Natural killer cell (primary cell): ENCODE measurements around the gene SYNGR4. TPM values are rescaled to one million over a fixed set of nuclear protein-coding genes. Genes with fewer than 3 reads are reported as not detected.

Source experiments
- ATAC-seq, 3 donors: fragments of 150-1000 bp in 2 of 3; fragments of 200-7000 bp in 1 of 3; cut with Tn5 transposase; 1 replicate in 1 of 3; 2 replicates in 2 of 3; pipeline ENCODE4 v1.10.0; 2021; ENCODE audit warnings: mild to moderate bottlenecking in 2 of 3, moderate library complexity in 2 of 3
- DNase-seq, 2 donors: peaks; one replicate each; pipeline versions ENCODE4 v3.0.0 to v3.0.0-alpha.2; 2013 to 2021; ENCODE audit warnings: mixed read lengths in 1 of 2
- H3K27ac ChIP-seq: one replicate; pipeline ENCODE4 v1.5.1; 2013; ENCODE audit warnings: mild to moderate bottlenecking, low read length
- H3K27me3 ChIP-seq: one replicate; pipeline ENCODE4 v1.6.1; 2013; ENCODE audit warnings: low read length; ENCODE audit not compliant: control insufficient read depth, insufficient read depth
- H3K36me3 ChIP-seq: one replicate; pipeline ENCODE4 v1.6.1; 2013; ENCODE audit warnings: low read length; ENCODE audit not compliant: control insufficient read depth, insufficient read depth
- H3K4me1 ChIP-seq: one replicate; pipeline ENCODE4 v1.6.1; 2013; ENCODE audit warnings: low read length; ENCODE audit not compliant: control insufficient read depth, insufficient read depth
- H3K4me3 ChIP-seq: one replicate; pipeline ENCODE4 v1.5.1; 2013; ENCODE audit warnings: low read length
- H3K9me3 ChIP-seq: one replicate; pipeline ENCODE4 v1.6.1; 2013; ENCODE audit warnings: low read length; ENCODE audit not compliant: control insufficient read depth, insufficient read depth
- H3K27ac Mint-ChIP-seq, 2 donors: one replicate each; pipeline ENCODE4 v1.8.0; 2022; ENCODE audit warnings: mild to moderate bottlenecking in 2 of 2, mixed read lengths in 2 of 2, moderate library complexity in 1 of 2
- H3K27me3 Mint-ChIP-seq, 2 donors: one replicate each; pipeline ENCODE4 v1.8.0; 2022; ENCODE audit warnings: low read depth in 2 of 2, mixed read lengths in 2 of 2
- H3K36me3 Mint-ChIP-seq: one replicate; pipeline ENCODE4 v1.8.0; 2022; ENCODE audit warnings: mixed read lengths
- H3K4me1 Mint-ChIP-seq, 2 donors: one replicate each; pipeline ENCODE4 v1.8.0; 2022; ENCODE audit warnings: mixed read lengths in 2 of 2
- H3K4me3 Mint-ChIP-seq: one replicate; pipeline ENCODE4 v1.8.0; 2022; ENCODE audit warnings: mild to moderate bottlenecking, moderate library complexity, mixed read lengths
- H3K9me3 Mint-ChIP-seq, 2 donors: one replicate each; pipeline ENCODE4 v1.8.0; 2022; ENCODE audit warnings: mixed read lengths in 2 of 2
- WGBS: methylation state at CpG from one replicate; pipeline ENCODE4 v1.1.7; 2013; ENCODE audit warnings: missing lambda C conversion rate; ENCODE audit not compliant: insufficient coverage; 5-methylcytosine and 5-hydroxymethylcytosine counted together
- intact Hi-C: fragments of 100-400 bp; cut with micrococcal nuclease; formaldehyde crosslinking; loops from one replicate; pipeline ENCODE4 v1.14.2; 2022
- total RNA-seq, 4 donors: library from RNA; stranded (reverse); fragments of 120-200 nt in 1 of 4; gene quantifications; one replicate each; pipeline versions ENCODE4 v1.2.3 to v1.2.4, GENCODE V29; 2013 to 2022
- TF ChIP-seq, protein P1 (sequence below): fragments of 200-600 bp; IDR thresholded peaks from one replicate; pipeline ENCODE4 v1.8.0; 2022; ENCODE audit warnings: antibody characterized with exemption

Gene SYNGR4
- total RNA-seq, 3 donors from 2014 or later (not counting 1 experiment from before 2014, with no cell fraction given), result not detected

DNA sequence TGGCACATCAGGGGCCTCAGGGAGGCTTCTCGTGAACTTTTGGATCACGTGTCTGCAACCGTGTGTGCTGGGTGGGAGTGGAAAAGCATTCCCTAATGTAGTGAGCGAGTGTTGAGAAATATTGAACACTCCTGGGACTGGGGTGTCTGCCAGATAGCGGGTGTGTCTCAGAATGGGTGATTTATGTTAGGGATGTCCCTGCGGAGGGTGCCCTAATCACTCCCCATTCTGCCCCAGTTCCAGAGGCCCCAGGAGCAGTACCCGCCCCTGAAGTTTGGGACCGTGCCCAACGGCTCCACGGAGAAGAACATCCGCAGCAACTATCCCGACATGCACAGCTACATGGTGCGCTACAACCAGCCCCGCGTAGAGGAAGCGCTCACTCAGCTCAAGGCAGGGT lies 57.4 kb downstream of the SYNGR4 start:
- Mint-ChIP-seq H3K36me3 (no peaks in the 10 kb centered on the region), H3K27ac (no peak overlapping the region), H3K4me3 (no peak overlapping the region), H3K9me3 (no peaks in the 10 kb centered on the region), H3K4me1 (peaks cover 14 to 23% of the 10 kb centered on the region in 2 donors), H3K27me3 (peaks cover 0 to 11% of the 10 kb centered on the region in 2 donors)
- H3K4me3 ChIP-seq, result no peak overlapping the region
- 91% methylated on average over 16 of the region's 16 CpGs for WGBS
- no peak overlapping the region for H3K27ac ChIP-seq
- peaks cover 4% of the 10 kb centered on the region for H3K27me3 ChIP-seq
- ATAC-seq (no peak), DNase-seq (no peak)
- peaks cover 13% of the 10 kb centered on the region for H3K4me1 ChIP-seq
- intact Hi-C loops, result no loop called here
- TF ChIP-seq, protein P1, sequence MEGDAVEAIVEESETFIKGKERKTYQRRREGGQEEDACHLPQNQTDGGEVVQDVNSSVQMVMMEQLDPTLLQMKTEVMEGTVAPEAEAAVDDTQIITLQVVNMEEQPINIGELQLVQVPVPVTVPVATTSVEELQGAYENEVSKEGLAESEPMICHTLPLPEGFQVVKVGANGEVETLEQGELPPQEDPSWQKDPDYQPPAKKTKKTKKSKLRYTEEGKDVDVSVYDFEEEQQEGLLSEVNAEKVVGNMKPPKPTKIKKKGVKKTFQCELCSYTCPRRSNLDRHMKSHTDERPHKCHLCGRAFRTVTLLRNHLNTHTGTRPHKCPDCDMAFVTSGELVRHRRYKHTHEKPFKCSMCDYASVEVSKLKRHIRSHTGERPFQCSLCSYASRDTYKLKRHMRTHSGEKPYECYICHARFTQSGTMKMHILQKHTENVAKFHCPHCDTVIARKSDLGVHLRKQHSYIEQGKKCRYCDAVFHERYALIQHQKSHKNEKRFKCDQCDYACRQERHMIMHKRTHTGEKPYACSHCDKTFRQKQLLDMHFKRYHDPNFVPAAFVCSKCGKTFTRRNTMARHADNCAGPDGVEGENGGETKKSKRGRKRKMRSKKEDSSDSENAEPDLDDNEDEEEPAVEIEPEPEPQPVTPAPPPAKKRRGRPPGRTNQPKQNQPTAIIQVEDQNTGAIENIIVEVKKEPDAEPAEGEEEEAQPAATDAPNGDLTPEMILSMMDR, result no peak
- no peaks in the 10 kb centered on the region for H3K9me3 ChIP-seq
- H3K36me3 ChIP-seq, result no peaks in the 10 kb centered on the region

DNA sequence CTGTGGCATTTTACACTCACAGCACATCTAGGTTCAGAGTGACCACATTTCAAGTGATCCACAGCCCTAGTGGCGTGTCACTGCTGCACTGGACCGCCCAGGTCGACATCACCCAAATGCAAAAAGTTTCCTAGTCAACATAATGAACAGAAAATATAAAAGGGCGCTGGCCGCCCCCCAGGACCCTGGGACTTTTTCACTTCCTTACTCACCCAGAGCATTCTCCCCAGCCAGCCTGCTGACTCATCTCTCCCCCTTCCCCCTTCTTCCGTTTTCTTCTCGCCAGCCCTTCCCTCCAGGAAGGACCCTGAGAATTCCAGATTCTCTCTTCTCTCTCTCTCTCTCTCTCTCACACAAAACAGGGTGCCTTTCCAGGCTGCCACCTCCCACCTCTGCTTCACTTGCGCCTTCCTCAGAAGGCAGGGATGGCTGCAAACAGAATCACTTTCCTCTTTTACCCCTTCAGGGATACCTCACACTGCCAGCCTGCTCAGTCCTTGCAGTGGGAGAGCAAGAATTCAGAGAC lies 60.6 kb downstream of the SYNGR4 start:
- Histone ChIP-seq H3K27ac (no peak overlapping the region), H3K27me3 (no peaks in the 10 kb centered on the region), H3K36me3 (no peaks in the 10 kb centered on the region), H3K4me1 (no peaks in the 10 kb centered on the region), H3K9me3 (no peaks in the 10 kb centered on the region), H3K4me3 (no peak overlapping the region)
- Mint-ChIP-seq H3K9me3 (no peaks in the 10 kb centered on the region), H3K27me3 (peaks cover 0 to 11% of the 10 kb centered on the region in 2 donors), H3K36me3 (no peaks in the 10 kb centered on the region), H3K4me3 (no peak overlapping the region), H3K4me1 (peaks cover 5 to 6% of the 10 kb centered on the region in 2 donors), H3K27ac (no peak overlapping the region)
- DNase-seq (no peak), ATAC-seq (no peak)
- WGBS, result 8% methylated on average over 8 of the region's 8 CpGs
- intact Hi-C loops, result no loop called here
- TF ChIP-seq, protein P1, result no peak

Other genes starting within 250 kb of the SYNGR4 start
- gene LIG1, start 194.0 kb upstream of the SYNGR4 start, total RNA-seq, result 10 to 100 TPM; 45.4 to 65.2 (median 57.2) TPM
- 1 to 10 TPM; 4.0 to 7.0 (median 5.4) TPM for gene ZSWIM9, start 193.7 kb upstream of the SYNGR4 start, total RNA-seq
- 100 to 1,000 TPM; 147 to 216 (median 154) TPM for gene CARD8, start 108.5 kb upstream of the SYNGR4 start, total RNA-seq
- not detected for gene ZNF114, start 94.3 kb upstream of the SYNGR4 start, total RNA-seq
- 100 to 1,000 TPM; 284 to 342 (median 334) TPM for gene EMP3, start 38.8 kb upstream of the SYNGR4 start, total RNA-seq
- gene TMEM143, start 427 bp upstream of the SYNGR4 start, total RNA-seq, result 10 to 100 TPM; 10.2 to 12.3 (median 11.1) TPM
- 10 to 100 TPM; 41.5 to 47.5 (median 46.0) TPM for gene KDELR1, start 27.2 kb downstream of the SYNGR4 start, total RNA-seq
- gene GRIN2D, start 29.3 kb downstream of the SYNGR4 start, total RNA-seq, result under 1 TPM; 0.05 to 0.28 (median 0.07) TPM
- 10 to 100 TPM; 14.2 to 29.0 (median 16.7) TPM for gene GRWD1, start 81.6 kb downstream of the SYNGR4 start, total RNA-seq
- gene KCNJ14, start 91.2 kb downstream of the SYNGR4 start, total RNA-seq, result 1 to 10 TPM in 1 of 3 donors, under 1 TPM in 2; 0.77 to 1.2 (median 0.85) TPM
- 10 to 100 TPM; 38.5 to 44.1 (median 39.2) TPM for gene CYTH2, start 105.0 kb downstream of the SYNGR4 start, total RNA-seq
- gene LMTK3, start 147.5 kb downstream of the SYNGR4 start, total RNA-seq, result 1 to 10 TPM in 2 of 3 donors, under 1 TPM in 1; 0.64 to 2.9 (median 1.9) TPM
- gene SULT2B1, start 187.8 kb downstream of the SYNGR4 start, total RNA-seq, result under 1 TPM in 1 of 3 donors, not detected in 2; 0.40 TPM
- not detected for gene SPACA4, start 242.4 kb downstream of the SYNGR4 start, total RNA-seq